ENCODE measurements around the gene MVP.
"Not testable (repeated sequence)": the region's sequence is repeated elsewhere in the genome, so short reads cannot be mapped to it uniquely, and the experiment has no call there.

The MVP gene

DNA sequence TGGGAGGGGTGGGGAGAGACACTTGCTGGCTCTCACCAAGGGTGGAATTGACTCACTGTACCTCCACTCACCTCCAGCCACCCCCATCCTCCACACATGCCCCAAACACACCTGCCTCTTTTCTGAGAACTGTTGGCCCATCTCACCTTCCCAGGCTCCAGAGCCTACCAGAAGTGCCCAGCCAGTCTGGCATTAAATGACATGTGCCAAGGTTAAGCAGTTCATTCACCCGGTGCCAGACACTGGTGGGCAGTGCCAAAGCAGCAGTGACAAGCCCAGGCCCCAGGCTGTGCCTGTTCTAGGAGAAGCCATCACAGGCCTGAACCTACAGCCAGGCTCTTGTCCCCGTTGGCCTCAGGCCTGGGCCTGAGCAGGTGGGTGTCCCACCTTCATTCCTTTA, 11.2 kb downstream of the MVP start:
- no peak for TF ChIP-seq ZNF565 (CRISPR knock-in tag; conservative IDR thresholded peaks at IDR 0.05; ENCODE audit: low read depth)
- TF ChIP-seq ZFP3 (CRISPR knock-in tag; IDR thresholded peaks at IDR 0.05) = no peak
- no peak for TF ChIP-seq ARNTL (CRISPR knock-in tag; IDR thresholded peaks at IDR 0.05; ENCODE audit: borderline replicate concordance, low read depth)
- no peak for TF ChIP-seq OSR1 (CRISPR knock-in tag; IDR thresholded peaks at IDR 0.05)
- no peak for TF ChIP-seq POU6F1 (CRISPR knock-in tag; IDR thresholded peaks at IDR 0.05; ENCODE audit: borderline replicate concordance, low read depth)
- no peak for TF ChIP-seq ISL1 (CRISPR knock-in tag; IDR thresholded peaks at IDR 0.05)
- TF ChIP-seq ZNF70 (CRISPR knock-in tag; IDR thresholded peaks at IDR 0.05) = no peak
- TF ChIP-seq TCF4 (CRISPR knock-in tag; IDR thresholded peaks at IDR 0.05; ENCODE audit: borderline replicate concordance) = no peak
- no peak for TF ChIP-seq CSRNP3 (CRISPR knock-in tag; IDR thresholded peaks at IDR 0.05)
- TF ChIP-seq, protein P1, sequence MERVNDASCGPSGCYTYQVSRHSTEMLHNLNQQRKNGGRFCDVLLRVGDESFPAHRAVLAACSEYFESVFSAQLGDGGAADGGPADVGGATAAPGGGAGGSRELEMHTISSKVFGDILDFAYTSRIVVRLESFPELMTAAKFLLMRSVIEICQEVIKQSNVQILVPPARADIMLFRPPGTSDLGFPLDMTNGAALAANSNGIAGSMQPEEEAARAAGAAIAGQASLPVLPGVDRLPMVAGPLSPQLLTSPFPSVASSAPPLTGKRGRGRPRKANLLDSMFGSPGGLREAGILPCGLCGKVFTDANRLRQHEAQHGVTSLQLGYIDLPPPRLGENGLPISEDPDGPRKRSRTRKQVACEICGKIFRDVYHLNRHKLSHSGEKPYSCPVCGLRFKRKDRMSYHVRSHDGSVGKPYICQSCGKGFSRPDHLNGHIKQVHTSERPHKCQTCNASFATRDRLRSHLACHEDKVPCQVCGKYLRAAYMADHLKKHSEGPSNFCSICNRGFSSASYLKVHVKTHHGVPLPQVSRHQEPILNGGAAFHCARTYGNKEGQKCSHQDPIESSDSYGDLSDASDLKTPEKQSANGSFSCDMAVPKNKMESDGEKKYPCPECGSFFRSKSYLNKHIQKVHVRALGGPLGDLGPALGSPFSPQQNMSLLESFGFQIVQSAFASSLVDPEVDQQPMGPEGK (CRISPR knock-in tag; IDR thresholded peaks at IDR 0.05; ENCODE audit: borderline replicate concordance) = no peak
- no peak for TF ChIP-seq PPARA (CRISPR knock-in tag; IDR thresholded peaks at IDR 0.05; ENCODE audit: borderline replicate concordance)
- TF ChIP-seq CREB5 (CRISPR knock-in tag; IDR thresholded peaks at IDR 0.05; ENCODE audit: low read depth) = no peak
- no peak for TF ChIP-seq CSDC2 (CRISPR knock-in tag; IDR thresholded peaks at IDR 0.05)
- no peak for TF ChIP-seq TOX (CRISPR knock-in tag; IDR thresholded peaks at IDR 0.05; ENCODE audit: borderline replicate concordance)
- TF ChIP-seq BACH2 (CRISPR knock-in tag; IDR thresholded peaks at IDR 0.05; ENCODE audit: borderline replicate concordance) = no peak
- no peak for TF ChIP-seq ZNF8 (CRISPR knock-in tag; IDR thresholded peaks at IDR 0.05)
- no peak for TF ChIP-seq SNAI2 (CRISPR knock-in tag; IDR thresholded peaks at IDR 0.05)
- TF ChIP-seq ZC3H10 (CRISPR knock-in tag; IDR thresholded peaks at IDR 0.05) = no peak
- TF ChIP-seq ESRRG (CRISPR knock-in tag; IDR thresholded peaks at IDR 0.05) = no peak
- no peak for TF ChIP-seq GLIS3 (CRISPR knock-in tag; IDR thresholded peaks at IDR 0.05)
- ATAC-seq = no peak

- ATAC-seq = not testable (repeated sequence)
These were observed 13.0 kb downstream of the MVP start for GRCh38 chr16:29833219-29833618.

GRCh38 chr16:29834079-29834478, 13.8 kb downstream of the MVP start:
- TF ChIP-seq, protein P1 (CRISPR knock-in tag; IDR thresholded peaks at IDR 0.05; ENCODE audit: borderline replicate concordance) = no peak
- TF ChIP-seq ZNF70 (CRISPR knock-in tag; IDR thresholded peaks at IDR 0.05) (no peak), BACH2 (CRISPR knock-in tag; IDR thresholded peaks at IDR 0.05; ENCODE audit: borderline replicate concordance) (no peak), CSDC2 (CRISPR knock-in tag; IDR thresholded peaks at IDR 0.05) (no peak), TCF4 (CRISPR knock-in tag; IDR thresholded peaks at IDR 0.05; ENCODE audit: borderline replicate concordance) (no peak), TOX (CRISPR knock-in tag; IDR thresholded peaks at IDR 0.05; ENCODE audit: borderline replicate concordance) (no peak), CSRNP3 (CRISPR knock-in tag; IDR thresholded peaks at IDR 0.05) (no peak), ZFP30 (CRISPR knock-in tag; IDR thresholded peaks at IDR 0.05) (no peak), ARNTL (CRISPR knock-in tag; IDR thresholded peaks at IDR 0.05; ENCODE audit: borderline replicate concordance, low read depth) (no peak), CREB5 (CRISPR knock-in tag; IDR thresholded peaks at IDR 0.05; ENCODE audit: low read depth) (no peak), ZNF8 (CRISPR knock-in tag; IDR thresholded peaks at IDR 0.05) (no peak)
- TF ChIP-seq, protein P2, sequence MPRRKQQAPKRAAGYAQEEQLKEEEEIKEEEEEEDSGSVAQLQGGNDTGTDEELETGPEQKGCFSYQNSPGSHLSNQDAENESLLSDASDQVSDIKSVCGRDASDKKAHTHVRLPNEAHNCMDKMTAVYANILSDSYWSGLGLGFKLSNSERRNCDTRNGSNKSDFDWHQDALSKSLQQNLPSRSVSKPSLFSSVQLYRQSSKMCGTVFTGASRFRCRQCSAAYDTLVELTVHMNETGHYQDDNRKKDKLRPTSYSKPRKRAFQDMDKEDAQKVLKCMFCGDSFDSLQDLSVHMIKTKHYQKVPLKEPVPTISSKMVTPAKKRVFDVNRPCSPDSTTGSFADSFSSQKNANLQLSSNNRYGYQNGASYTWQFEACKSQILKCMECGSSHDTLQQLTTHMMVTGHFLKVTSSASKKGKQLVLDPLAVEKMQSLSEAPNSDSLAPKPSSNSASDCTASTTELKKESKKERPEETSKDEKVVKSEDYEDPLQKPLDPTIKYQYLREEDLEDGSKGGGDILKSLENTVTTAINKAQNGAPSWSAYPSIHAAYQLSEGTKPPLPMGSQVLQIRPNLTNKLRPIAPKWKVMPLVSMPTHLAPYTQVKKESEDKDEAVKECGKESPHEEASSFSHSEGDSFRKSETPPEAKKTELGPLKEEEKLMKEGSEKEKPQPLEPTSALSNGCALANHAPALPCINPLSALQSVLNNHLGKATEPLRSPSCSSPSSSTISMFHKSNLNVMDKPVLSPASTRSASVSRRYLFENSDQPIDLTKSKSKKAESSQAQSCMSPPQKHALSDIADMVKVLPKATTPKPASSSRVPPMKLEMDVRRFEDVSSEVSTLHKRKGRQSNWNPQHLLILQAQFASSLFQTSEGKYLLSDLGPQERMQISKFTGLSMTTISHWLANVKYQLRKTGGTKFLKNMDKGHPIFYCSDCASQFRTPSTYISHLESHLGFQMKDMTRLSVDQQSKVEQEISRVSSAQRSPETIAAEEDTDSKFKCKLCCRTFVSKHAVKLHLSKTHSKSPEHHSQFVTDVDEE (CRISPR knock-in tag; IDR thresholded peaks at IDR 0.05) = no peak

More at GRCh38 chr16:29834079-29834478, 13.8 kb downstream of the MVP start:
- no peak for ATAC-seq

Measured in SK-N-SH treated with all-trans-retinoic acid at 6 μM for 48 hours (cell line).